Measurements from ENCODE around the gene COL6A3.

- no peak for TF ChIP-seq ZBTB33 (CRISPR knock-in tag; IDR thresholded peaks at IDR 0.05)
- TF ChIP-seq ZNF143 (CRISPR knock-in tag; IDR thresholded peaks at IDR 0.05), result no peak
- no peak for TF ChIP-seq CTCF (CRISPR knock-in tag; IDR thresholded peaks at IDR 0.05)
These were observed 11.4 kb upstream of the COL6A3 start for GRCh38 chr2:237425320-237425719.

Data from HepG2 (cell line).